NB4 (cell line): ENCODE results near the gene ALPK3.

Experiments used
- DNase-seq: peaks from one replicate; pipeline ENCODE4 v3.0.0; 2010; ENCODE audit warnings: low read depth
- H3K4me3 ChIP-seq: one replicate; pipeline ENCODE4 v1.5.1; 2011; ENCODE audit warnings: mild to moderate bottlenecking, low read depth, low read length, moderate library complexity
- MYC ChIP-seq: IDR thresholded peaks from 2 replicates; pipeline ENCODE4 v1.6.1; 2011; ENCODE audit warnings: low read depth, low read length
- POLR2A ChIP-seq: IDR thresholded peaks from 2 replicates; pipeline ENCODE4 v1.6.1; 2011; ENCODE audit warnings: mild to moderate bottlenecking; ENCODE audit not compliant: insufficient read length; ENCODE audit errors: extremely low read depth
- TF ChIP-seq, protein P1 (sequence below): IDR thresholded peaks from one replicate; pipeline ENCODE4 v1.5.1; 2012; ENCODE audit warnings: low read depth, low read length
- TF ChIP-seq, protein P2 (sequence below): IDR thresholded peaks from 2 replicates; pipeline ENCODE4 v1.6.1; 2011; ENCODE audit warnings: low read depth, low read length

Gene ALPK3

DNA sequence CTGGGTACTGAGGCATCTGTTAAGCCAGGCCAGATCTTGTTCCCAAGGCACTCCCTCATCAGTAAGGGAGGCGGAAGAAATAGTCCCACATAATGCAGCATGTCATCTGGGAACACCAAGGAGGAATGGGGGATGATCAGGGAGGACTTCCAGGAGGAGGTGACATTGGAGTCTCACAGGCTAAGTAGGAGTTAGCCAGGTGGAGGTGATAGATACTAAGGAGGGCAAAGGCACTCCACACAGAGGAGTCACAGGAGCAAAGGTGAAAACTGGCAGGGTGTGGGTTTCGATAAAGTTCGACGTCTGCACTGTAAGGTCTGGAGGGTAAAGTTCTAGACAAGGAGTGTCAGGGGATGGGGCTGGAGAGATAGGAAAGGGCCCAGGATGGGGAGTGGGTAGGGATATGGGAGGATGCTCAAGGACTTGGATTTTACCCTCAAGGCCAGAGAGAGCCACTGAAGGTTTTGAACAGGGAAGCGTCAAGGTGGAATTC lies 73.6 kb downstream of the ALPK3 start:
- TF ChIP-seq, protein P1, sequence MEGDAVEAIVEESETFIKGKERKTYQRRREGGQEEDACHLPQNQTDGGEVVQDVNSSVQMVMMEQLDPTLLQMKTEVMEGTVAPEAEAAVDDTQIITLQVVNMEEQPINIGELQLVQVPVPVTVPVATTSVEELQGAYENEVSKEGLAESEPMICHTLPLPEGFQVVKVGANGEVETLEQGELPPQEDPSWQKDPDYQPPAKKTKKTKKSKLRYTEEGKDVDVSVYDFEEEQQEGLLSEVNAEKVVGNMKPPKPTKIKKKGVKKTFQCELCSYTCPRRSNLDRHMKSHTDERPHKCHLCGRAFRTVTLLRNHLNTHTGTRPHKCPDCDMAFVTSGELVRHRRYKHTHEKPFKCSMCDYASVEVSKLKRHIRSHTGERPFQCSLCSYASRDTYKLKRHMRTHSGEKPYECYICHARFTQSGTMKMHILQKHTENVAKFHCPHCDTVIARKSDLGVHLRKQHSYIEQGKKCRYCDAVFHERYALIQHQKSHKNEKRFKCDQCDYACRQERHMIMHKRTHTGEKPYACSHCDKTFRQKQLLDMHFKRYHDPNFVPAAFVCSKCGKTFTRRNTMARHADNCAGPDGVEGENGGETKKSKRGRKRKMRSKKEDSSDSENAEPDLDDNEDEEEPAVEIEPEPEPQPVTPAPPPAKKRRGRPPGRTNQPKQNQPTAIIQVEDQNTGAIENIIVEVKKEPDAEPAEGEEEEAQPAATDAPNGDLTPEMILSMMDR, result no peak
- TF ChIP-seq MYC (no peak), POLR2A (no peak)
- TF ChIP-seq, protein P2, sequence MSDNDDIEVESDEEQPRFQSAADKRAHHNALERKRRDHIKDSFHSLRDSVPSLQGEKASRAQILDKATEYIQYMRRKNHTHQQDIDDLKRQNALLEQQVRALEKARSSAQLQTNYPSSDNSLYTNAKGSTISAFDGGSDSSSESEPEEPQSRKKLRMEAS, result no peak
- no peak for DNase-seq
- no peak overlapping the region for H3K4me3 ChIP-seq

DNA sequence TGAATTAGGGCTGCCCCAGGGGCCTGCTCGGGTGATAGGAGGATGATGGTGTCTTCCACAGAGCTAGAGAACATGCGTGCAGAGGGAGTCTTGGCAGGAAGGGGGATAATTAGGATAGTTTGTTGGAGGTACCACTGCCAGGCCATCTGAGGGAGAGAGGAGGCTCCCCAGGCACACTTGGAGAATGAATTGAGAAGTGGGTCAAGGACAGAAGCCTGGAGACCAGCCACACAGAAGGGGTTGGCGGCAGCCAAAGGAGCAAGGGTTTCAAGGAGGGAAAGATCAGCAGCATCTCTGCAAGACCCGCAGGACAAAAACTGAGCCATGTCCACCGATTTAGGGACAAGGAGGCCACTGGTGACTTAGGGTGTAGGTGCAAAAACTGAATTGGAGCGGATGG lies 74.2 kb downstream of the ALPK3 start:
- TF ChIP-seq POLR2A (no peak), MYC (no peak)
- TF ChIP-seq, protein P1, result no peak
- TF ChIP-seq, protein P2, result no peak
- no peak overlapping the region for H3K4me3 ChIP-seq
- DNase-seq, result no peak

DNA sequence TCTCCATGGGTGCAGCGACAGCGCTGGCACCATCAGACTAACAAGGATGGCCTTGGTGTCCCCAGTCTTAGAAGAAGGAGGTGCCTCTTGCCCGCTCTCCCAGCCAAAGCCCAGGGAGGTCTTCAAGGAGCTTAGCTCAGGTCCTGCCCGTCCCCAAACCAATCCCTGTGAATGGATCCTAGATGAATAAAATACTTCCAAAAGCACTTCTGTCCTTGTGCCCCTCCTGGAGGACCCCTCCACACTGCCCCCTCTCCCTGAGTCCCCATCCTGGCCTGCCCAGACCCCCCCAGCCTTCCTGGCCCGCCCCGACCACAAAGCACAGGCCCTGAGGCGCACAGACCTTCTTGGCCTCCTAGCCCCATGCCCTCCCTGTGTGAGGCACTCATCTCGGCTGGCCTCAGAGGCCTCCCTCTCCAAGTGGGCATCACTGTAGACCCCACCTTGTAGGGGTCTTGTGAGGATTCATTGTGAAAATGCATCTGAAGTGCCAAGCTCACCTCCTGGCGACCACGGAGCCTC lies 75.7 kb downstream of the ALPK3 start:
- no peak for DNase-seq
- no peak overlapping the region for H3K4me3 ChIP-seq
- TF ChIP-seq POLR2A, result no peak
- TF ChIP-seq, protein P2, result no peak
- no peak for TF ChIP-seq MYC
- TF ChIP-seq, protein P1, result no peak

DNA sequence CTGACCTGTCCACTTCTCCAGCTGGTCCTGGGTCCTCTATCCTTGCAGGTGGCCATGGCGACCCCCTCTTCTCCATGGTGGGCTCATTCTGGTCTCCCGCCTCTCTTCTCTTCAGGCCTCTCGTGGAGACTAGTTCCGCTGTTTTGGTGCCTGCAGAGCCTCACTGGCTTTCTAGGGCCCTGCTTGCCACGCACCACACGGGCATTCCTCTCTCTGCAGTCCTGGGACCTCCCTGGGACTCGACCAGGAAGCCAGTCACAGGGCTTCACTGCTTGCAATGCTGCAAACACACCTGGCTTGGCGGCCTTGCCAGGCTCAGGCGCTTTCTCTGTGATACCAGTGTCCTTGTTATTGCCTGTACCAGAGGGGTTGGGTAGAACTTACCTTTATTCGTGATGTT lies 76.5 kb downstream of the ALPK3 start:
- TF ChIP-seq POLR2A, result no peak
- TF ChIP-seq, protein P2, result no peak
- no peak for TF ChIP-seq MYC
- TF ChIP-seq, protein P1, result no peak
- no peak overlapping the region for H3K4me3 ChIP-seq
- no peak for DNase-seq

DNA sequence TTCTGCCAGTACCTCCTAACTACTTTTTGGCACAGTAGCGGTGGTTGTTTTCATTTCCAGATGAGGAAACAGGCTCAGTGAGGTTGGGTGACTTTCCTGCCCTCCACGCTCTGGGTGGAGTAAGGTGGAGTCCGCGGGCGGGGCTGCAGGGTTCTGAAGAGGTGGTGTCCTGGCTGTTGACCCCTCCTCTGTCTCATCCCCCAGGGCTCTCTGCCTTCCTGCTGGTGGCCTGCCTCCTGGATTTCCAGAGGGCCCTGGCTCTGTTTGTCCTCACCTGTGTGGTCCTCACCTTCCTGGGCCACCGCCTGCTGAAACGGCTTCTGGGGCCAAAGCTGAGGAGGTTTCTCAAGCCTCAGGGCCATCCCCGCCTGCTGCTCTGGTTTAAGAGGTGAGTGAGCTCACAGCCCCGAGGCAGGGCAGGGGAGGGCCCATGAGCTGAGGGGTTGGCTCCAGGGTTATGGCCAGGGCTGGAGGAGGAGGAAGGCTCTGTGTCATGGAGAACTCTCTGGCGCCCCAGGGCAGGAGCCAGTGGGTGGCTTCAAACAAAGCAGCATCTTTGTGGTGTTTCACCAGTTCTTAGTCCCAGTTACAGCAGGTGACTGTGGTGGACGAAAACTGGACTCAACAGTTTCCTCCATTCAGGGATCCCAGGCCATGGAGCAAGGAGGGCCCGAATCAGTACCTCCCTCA lies 77.7 kb downstream of the ALPK3 start:
- DNase-seq, result no peak
- no peak overlapping the region for H3K4me3 ChIP-seq
- no peak for TF ChIP-seq POLR2A
- TF ChIP-seq, protein P1, result no peak
- TF ChIP-seq MYC, result no peak
- TF ChIP-seq, protein P2, result no peak
